HG02943 (cell line): ENCODE data around the gene BAMBI.

Experiments
- ATAC-seq: cut with Tn5 transposase; IDR thresholded peaks from one replicate; pipeline ENCODE4 v1.9.1; 2021; ENCODE audit warnings: mild to moderate bottlenecking, low read depth, moderate library complexity; ENCODE audit not compliant: unreplicated experiment

Gene BAMBI

GRCh38 chr10:28704464-28705161, 27.3 kb downstream of the BAMBI start:
- ATAC-seq = no peak

GRCh38 chr10:28705472-28705871, 28.2 kb downstream of the BAMBI start:
- no peak for ATAC-seq

- no peak for ATAC-seq
Measured at GRCh38 chr10:28709001-28709710, 31.8 kb downstream of the BAMBI start.

GRCh38 chr10:28710202-28710886, 33.0 kb downstream of the BAMBI start:
- no peak for ATAC-seq

DNA sequence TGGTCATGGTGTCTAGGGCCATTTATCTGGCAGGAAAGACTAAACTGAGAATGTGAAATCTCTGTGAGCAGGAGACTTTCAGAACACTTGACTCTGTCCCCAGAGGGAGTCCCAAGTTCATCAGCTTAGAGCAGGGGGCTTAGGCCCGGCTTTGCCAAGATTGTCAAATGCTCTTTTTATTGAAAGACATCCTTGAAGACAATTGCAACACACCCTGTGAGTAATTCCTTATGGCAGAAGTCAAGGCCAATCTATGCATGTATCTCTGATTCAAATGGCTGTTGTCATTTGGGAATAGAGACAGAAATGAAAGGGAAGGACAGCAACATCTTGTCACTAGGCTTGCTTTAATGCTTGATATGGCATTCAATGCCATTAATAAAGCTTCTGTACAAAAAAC, 33.7 kb downstream of the BAMBI start:
- ATAC-seq = no peak

DNA sequence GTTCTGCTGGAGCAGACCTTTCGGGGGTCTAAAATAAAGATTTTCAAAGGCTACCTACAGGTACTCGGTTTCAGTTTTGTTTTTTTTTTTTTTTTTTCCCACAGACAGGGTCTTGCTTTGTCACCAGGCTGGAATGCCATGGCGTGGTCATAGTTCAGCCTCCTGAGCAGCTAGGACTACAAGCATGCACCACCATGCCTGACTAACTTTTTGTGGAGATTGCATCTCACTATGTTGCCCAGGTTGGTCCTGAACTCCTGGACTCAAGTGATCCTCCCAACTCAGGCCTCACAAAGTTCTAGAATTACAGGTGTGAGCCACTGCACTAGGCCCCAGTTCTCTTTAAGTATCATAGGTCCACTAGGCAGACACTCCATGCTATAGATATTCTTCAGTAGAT, 34.5 kb downstream of the BAMBI start:
- no peak for ATAC-seq

DNA sequence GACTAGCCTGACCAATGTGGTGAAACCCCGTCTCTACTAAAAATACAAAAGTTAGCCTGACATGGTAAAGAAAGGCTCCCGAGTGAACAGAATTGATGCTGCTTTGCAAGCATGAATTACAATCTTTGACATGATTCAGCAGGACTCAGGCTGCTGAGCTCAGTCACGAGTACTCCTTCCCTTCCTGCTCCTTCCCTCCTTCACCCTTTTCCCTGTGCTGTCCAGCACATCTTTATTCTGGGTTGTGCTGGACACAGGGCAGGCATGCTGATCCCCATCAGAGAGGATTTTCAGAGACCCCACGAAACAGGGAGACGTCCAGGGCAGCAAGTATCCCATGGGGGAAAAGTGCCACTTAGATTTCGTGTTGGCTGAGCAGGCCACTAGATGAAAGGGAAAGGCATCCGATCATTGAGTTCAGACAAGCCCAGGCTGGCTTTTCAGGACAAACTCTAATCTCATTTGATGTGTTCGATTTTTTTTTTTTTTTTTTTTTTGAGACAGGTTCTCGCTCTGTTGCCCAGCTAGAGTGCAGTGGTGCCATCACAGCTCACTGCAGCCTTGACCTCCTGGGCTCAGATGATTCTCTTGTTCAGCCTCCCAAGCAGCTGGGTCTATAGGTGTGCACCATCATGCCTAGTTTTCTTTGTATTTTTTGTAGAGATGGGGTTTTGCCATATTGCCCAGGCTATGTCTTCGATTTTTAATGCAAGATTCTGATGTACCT, 36.5 kb downstream of the BAMBI start:
- ATAC-seq = no peak

GRCh38 chr10:28714401-28715053, 37.2 kb downstream of the BAMBI start:
- ATAC-seq = no peak

- no peak for ATAC-seq
Measured at GRCh38 chr10:28715246-28715645, 37.9 kb downstream of the BAMBI start.

DNA sequence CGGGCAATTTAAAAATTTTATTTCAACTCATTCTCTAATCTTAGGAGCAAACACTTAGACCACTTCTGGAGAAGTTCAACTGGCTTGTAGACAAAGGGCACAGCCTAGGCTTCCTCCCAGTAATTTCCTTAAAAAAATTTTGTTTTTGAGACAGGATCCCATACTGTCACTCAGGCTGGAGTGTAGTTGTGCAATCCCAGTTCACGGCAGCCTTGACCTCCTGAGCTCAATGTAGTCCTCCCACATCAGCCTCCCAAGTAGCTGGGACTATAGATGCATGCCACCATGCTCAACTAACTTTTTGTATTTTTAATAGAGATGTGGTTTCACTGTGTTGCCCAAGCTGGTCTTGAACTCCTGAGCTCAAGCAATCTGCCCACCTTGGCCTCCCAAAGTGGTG, 38.4 kb downstream of the BAMBI start:
- ATAC-seq = no peak

DNA sequence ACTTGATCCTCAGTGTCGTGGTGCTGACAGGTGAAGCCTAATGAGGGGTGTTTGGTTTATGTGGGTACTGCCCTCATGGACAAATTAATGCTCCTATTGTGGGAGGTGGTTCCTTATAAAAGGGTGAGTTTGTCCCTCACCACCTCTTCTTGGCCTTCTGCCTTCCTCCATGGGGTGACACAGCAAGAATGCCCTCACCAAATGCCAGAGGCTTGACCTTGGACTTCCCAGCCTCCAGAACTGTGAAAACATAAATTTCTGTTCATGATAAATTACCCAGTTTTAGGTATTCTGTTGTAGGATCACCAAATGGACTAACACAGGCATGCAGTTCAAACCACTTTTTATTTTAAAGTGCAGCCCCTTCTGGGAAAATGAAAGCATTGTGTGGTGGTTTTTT, 39.4 kb downstream of the BAMBI start:
- ATAC-seq = no peak

- no peak for ATAC-seq
Measured at GRCh38 chr10:28717656-28718201, 40.4 kb downstream of the BAMBI start.

DNA sequence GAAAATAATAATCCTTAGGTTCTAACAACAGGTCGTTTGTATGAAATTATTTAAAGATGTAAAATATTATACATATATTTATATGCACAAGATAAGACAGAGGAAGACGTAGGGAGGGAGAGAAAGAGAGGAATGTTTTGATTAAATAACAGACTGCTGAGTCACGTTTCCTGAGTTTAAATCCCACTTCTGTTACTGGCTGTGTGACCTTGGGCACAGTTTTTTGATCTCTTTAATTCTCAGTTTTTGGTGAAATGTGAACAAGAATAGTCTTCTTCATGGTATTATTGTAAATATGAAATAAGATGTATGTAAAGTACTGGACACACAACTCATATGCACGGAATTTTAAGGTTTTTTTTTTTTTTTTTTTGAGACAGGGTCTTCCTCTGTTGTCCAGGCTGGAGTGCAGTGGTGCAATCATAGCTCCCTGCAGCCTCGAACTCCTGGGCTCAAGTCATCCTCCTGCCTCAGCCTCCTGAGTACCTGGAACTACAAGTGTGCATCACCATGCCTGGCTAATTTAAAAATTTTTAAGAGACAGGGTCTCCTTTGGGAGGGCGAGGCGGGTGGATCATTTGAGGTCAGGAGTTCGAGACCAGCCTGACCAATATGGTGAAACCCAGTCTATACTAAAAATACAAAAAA, 42.6 kb downstream of the BAMBI start:
- no peak for ATAC-seq

DNA sequence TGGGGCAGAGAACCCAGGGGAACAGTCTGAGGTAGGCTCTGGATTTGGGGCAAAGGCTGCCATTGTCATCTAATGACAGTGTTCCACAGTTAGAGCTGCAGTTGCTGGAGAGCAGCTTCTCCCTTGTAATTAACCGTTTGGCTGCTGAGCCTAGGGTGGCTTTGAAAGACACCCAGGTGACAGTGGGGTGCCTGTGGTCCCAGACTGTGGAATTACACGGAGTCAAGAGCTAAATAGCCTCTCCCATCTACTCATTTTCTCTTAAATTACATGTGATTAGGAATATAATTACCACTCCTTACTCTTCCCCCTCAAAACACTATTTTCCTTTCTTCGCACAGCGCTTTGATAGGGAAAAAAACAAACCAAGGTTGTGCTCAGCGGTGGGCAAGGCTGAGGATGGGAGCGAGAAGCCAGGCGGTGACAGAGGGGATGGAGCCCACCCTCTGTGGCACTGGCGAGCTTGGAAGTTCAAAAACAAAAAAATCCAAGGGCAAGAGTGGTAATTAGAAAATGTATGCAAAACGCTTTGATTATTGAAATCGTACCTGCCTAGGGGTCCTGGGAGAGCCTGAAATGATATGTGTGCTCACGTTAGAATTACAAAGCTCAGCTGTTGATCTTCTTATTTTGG, 44.1 kb downstream of the BAMBI start:
- no peak for ATAC-seq

GRCh38 chr10:28722065-28722803, 44.9 kb downstream of the BAMBI start:
- no peak for ATAC-seq

GRCh38 chr10:28728366-28728765, 51.0 kb downstream of the BAMBI start:
- no peak for ATAC-seq

DNA sequence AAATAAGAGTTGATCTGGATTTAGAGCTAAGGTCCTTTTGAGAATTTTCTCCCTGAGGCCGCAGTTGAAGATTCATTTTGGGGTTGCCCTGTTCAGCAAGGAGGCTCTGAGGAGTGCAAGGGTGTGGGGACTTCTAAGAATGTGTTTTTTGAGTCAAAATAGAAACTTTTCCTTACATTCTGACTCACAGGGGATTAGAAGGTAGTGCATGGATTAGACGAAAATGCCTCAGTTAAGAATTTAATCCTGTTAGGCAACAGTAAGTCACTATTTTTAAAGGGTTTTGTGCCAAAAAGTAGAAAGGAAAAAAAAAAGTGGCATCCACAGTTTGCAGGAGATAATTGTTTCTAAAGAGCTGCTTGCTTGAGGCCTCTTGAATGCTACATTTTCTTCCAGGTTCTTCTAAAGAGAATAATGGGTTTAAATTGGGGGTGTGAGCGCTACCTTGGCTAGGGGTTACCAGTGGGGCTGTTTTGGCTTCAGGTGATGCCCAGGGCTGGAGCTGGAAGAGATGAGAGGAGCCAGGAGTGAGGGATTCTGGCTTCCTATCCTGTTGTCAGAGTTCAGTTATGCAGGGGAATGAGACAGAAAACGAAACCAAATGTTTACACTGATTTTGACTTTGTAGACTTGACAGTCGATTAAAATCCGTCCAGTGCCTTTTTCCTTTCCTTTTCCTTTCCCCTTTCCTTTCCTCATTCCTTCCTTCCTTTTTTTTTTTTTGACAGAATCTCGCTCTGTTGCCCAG, 52.9 kb downstream of the BAMBI start:
- no peak for ATAC-seq

DNA sequence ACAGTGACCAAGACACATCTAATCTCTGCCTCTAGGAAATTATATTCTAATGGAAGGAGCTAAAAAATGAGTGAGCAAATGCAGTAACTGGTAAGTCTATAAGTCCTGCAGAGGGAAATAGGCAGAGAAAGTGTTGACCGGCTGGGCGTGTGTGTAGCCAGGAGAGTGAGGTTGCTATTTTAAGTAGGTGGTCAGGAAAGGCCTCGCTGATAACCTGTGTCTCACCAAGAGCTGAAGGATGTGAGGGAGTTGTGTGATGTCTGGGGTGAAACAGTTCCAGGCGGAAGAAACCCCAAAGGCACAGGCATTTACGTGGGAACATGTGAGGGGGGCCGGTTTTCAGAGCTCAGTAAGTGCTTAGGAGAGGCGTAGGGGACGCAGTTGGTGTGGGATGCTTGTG, 54.8 kb downstream of the BAMBI start:
- no peak for ATAC-seq
